Articular chondrocyte of knee joint (primary cell): Measurements from ENCODE around the gene TUBA1A. TPM values are rescaled to one million over a fixed set of nuclear protein-coding genes. Genes with fewer than 3 reads are reported as not detected.

Experiments
- small RNA-seq: library from RNA; depleted of rRNA; stranded (forward); fragments of <200 nt; gene quantifications from one replicate; pipeline ENCODE3, GENCODE V24; 2012
- total RNA-seq: library from RNA; depleted of rRNA; stranded (reverse); fragments of >200 nt; gene quantifications from 2 replicates; pipeline ENCODE4 v1.2.3, GENCODE V29; 2012

The TUBA1A gene
- total RNA-seq = 516 and 528 TPM in 2 replicates

GRCh38 chr12:49188916-49189367, at the start of gene TUBA1A:
TUBA1A (minus strand) TSS chr12:49189080; CDS start chr12:49188979, 101 bp downstream.

Small RNAs within 50 kb of the gene (small RNA-seq; reads per million reads assigned to genes)
- gene RF00017 = not detected

Other genes with a start within 250 kb of the TUBA1A start
- gene ARF3, start 231.6 kb downstream of the TUBA1A start, total RNA-seq = 56.8 and 66.7 TPM in 2 replicates
- under 0.01 and 0.13 TPM in 2 replicates for gene WNT10B, start 217.3 kb downstream of the TUBA1A start, total RNA-seq
- not detected in 2 replicates for gene WNT1, start 210.8 kb downstream of the TUBA1A start, total RNA-seq
- 0.11 and 0.13 TPM in 2 replicates for gene DDN, start 189.7 kb downstream of the TUBA1A start, total RNA-seq
- 96.9 and 104 TPM in 2 replicates for gene PRKAG1, start 170.3 kb downstream of the TUBA1A start, total RNA-seq
- 24.5 and 25.3 TPM in 2 replicates for gene KMT2D, start 128.3 kb downstream of the TUBA1A start, total RNA-seq
- 0.52 and 0.54 TPM in 2 replicates for gene RHEBL1, start 119.1 kb downstream of the TUBA1A start, total RNA-seq
- under 0.01 TPM in 1 of 2 replicates, not detected in the other for gene DHH, start 94.3 kb downstream of the TUBA1A start, total RNA-seq
- gene LMBR1L, start 78.2 kb downstream of the TUBA1A start, total RNA-seq = 35.1 and 38.4 TPM in 2 replicates
- 936 and 956 TPM in 2 replicates for gene TUBA1B, start 57.7 kb downstream of the TUBA1A start, total RNA-seq
- 385 and 391 TPM in 2 replicates for gene TUBA1C, start 76.0 kb upstream of the TUBA1A start, total RNA-seq
- gene PRPH, start 106.1 kb upstream of the TUBA1A start, total RNA-seq = 1.5 and 1.8 TPM in 2 replicates
- gene TROAP, start 134.2 kb upstream of the TUBA1A start, total RNA-seq = 7.8 and 9.7 TPM in 2 replicates
- 0.13 TPM in 1 of 2 replicates, not detected in the other for gene C1QL4, start 148.1 kb upstream of the TUBA1A start, total RNA-seq
- 0.91 and 1.6 TPM in 2 replicates for gene DNAJC22, start 157.8 kb upstream of the TUBA1A start, total RNA-seq
- gene SPATS2, start 178.4 kb upstream of the TUBA1A start, total RNA-seq = 21.4 and 25.0 TPM in 2 replicates